HepG2 (cell line): Measurements from ENCODE around the gene SLC9A8. TPM values are rescaled to one million over a fixed set of nuclear protein-coding genes. Genes with fewer than 3 reads are reported as not detected.

ENCODE experiments used
- ARID5B ChIP-seq: IDR thresholded peaks from 2 replicates; pipeline ENCODE4 v1.4.0; 2020; ENCODE audit warnings: mild to moderate bottlenecking, missing genetic modification reagents
- CBX2 ChIP-seq, 2 experiments: fragments of 200-600 bp in 1 of 2; sonication (generic); formaldehyde crosslinking in 1 of 2; IDR thresholded peaks; 2 replicates each; pipeline versions ENCODE4 v1.7.0 to v1.8.1; 2018 to 2022; ENCODE audit warnings: low read depth in 2 of 2, low read length in 1 of 2, mild to moderate bottlenecking in 1 of 2, missing genetic modification reagents in 1 of 2
- DR1 ChIP-seq: sonication (generic); formaldehyde crosslinking; IDR thresholded peaks from 2 replicates; pipeline ENCODE4 v1.8.0; 2021; ENCODE audit warnings: mild to moderate bottlenecking, missing genetic modification reagents, inconsistent platforms
- FOXA1 ChIP-seq, 2 experiments: fragments of 450-650 bp in 1 of 2; sonication (generic) in 1 of 2; formaldehyde crosslinking in 1 of 2; IDR thresholded peaks; 2 replicates each; pipeline versions ENCODE4 v1.4.0 to v1.6.1; 2016 to 2020; ENCODE audit warnings: missing genetic modification reagents in 1 of 2
- FOXM1 ChIP-seq: sonication (generic); formaldehyde crosslinking; IDR thresholded peaks from 2 replicates; pipeline ENCODE4 v1.5.0; 2020; ENCODE audit warnings: missing genetic modification reagents
- GMEB1 ChIP-seq: sonication (generic); formaldehyde crosslinking; IDR thresholded peaks from 2 replicates; pipeline ENCODE4 v1.5.1; 2020; ENCODE audit warnings: missing genetic modification reagents, mild to moderate bottlenecking, borderline replicate concordance
- HMGA1 ChIP-seq: sonication (generic); formaldehyde crosslinking; conservative IDR thresholded peaks from 2 replicates; pipeline ENCODE4 v1.4.0; 2020; ENCODE audit warnings: missing genetic modification reagents
- KLF13 ChIP-seq: sonication (generic); formaldehyde crosslinking; IDR thresholded peaks from 2 replicates; pipeline ENCODE4 v1.4.0; 2020; ENCODE audit warnings: mild to moderate bottlenecking, missing genetic modification reagents
- MAFF ChIP-seq: IDR thresholded peaks from 2 replicates; pipeline ENCODE4 v1.6.1; 2011; ENCODE audit warnings: low read depth, low read length, improper control_type of control experiment
- SRY ChIP-seq: sonication (generic); formaldehyde crosslinking; IDR thresholded peaks from 2 replicates; pipeline ENCODE4 v1.8.0; 2022; ENCODE audit warnings: mild to moderate bottlenecking, missing genetic modification reagents
- ZIK1 ChIP-seq: sonication (generic); formaldehyde crosslinking; IDR thresholded peaks from 2 replicates; pipeline ENCODE4 v1.5.0; 2020; ENCODE audit warnings: mild to moderate bottlenecking, low read depth, missing genetic modification reagents, borderline replicate concordance
- ZMYM3 ChIP-seq: sonication (generic); formaldehyde crosslinking; IDR thresholded peaks from 2 replicates; pipeline ENCODE4 v1.5.1; 2020; ENCODE audit warnings: mild to moderate bottlenecking, missing genetic modification reagents
- ZNF124 ChIP-seq: sonication (generic); formaldehyde crosslinking; IDR thresholded peaks from 2 replicates; pipeline ENCODE4 v1.4.0; 2020; ENCODE audit warnings: missing genetic modification reagents
- ZNF17 ChIP-seq: sonication (generic); formaldehyde crosslinking; IDR thresholded peaks from 2 replicates; pipeline ENCODE4 v1.5.0; 2020; ENCODE audit warnings: mild to moderate bottlenecking, missing genetic modification reagents
- ZNF615 ChIP-seq: sonication (generic); formaldehyde crosslinking; IDR thresholded peaks from 2 replicates; pipeline ENCODE4 v1.5.0; 2020; ENCODE audit warnings: mild to moderate bottlenecking, missing genetic modification reagents, borderline replicate concordance
- ZNF839 ChIP-seq: sonication (generic); formaldehyde crosslinking; IDR thresholded peaks from 2 replicates; pipeline ENCODE4 v1.4.0; 2020; ENCODE audit warnings: missing genetic modification reagents, mild to moderate bottlenecking, borderline replicate concordance
- ZNF878 ChIP-seq: sonication (generic); formaldehyde crosslinking; IDR thresholded peaks from 2 replicates; pipeline ENCODE4 v1.8.1; 2023; ENCODE audit warnings: mild to moderate bottlenecking, missing genetic modification reagents, moderate library complexity
- polyA plus RNA-seq, 8 experiments: library from polyadenylated mRNA; depleted of rRNA in 3 of 8; stranded (reverse) in 7 of 8; unstranded in 1 of 8; fragments of >200 nt; fragmentation: Illumina TruSeq in 4 of 8; extraction: Trizol in 4 of 8; gene quantifications; 2 replicates each; pipeline versions ENCODE4 v1.2.1 to v1.2.3, GENCODE V29; 2011 to 2016; ENCODE audit warnings: low read depth in 4 of 8, missing spikeins in 1 of 8, mixed read lengths in 1 of 8; ENCODE audit not compliant: insufficient read depth in 1 of 8
- total RNA-seq, 5 experiments: library from RNA; depleted of rRNA; stranded (reverse); fragments of >200 nt; fragmentation: Illumina TruSeq; extraction: Trizol; gene quantifications; 2 replicates each; pipeline ENCODE4 v1.2.3, GENCODE V29; 2016; ENCODE audit warnings: low read depth in 1 of 5
- TF ChIP-seq, protein P1 (sequence below): sonication (generic); formaldehyde crosslinking; conservative IDR thresholded peaks from 2 replicates; pipeline ENCODE4 v1.4.0; 2020; ENCODE audit warnings: missing genetic modification reagents
- TF ChIP-seq, protein P2 (sequence below): sonication (generic); formaldehyde crosslinking; IDR thresholded peaks from 2 replicates; pipeline ENCODE4 v1.4.0; 2020; ENCODE audit warnings: mild to moderate bottlenecking, missing genetic modification reagents
- TF ChIP-seq, protein P3 (sequence below): sonication (generic); formaldehyde crosslinking; IDR thresholded peaks from 2 replicates; pipeline ENCODE4 v1.5.0; 2020; ENCODE audit warnings: missing genetic modification reagents

Gene SLC9A8
- total and polyA plus RNA-seq, 2 of the 13 experiments (the other 11 are each of a cell fraction or from before 2014, with no cell fraction given) = 4.1 to 7.4 TPM

DNA sequence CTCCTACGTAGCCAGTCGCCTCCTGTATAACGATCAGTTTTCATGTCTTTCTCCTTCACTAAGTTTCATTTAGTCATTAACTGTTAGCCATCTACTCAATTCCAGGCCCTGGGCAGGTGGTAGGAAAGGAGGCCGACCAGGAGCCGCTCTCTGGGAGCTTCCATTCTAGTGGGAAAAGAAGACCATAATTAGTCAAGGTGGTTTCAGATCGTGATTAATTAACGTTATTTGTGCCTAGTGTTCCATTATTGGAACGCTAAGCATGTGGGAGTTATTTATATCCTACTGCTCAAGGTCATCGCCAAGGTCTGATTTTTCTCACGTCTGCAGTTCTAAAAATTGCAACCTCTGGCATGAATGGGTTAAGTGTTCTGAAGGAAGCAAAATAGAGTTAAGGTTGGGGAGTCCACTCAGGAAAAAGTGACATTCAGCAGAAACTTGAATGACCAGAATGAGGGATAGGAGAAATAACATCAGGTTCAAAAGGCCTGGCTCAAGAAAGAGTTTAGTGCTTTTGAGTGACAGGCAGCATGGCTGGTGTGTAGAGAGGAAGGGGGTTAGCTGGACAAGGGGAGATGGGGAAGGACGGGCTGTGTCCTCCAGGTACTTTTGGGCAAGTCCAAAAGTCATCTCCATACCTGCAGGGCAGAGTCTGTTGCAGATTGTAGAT, 812 bp downstream of the SLC9A8 start (continued):
- TF ChIP-seq CBX2 (IDR thresholded peaks at IDR 0.05; ENCODE audit: low read depth, low read length) (no peak), CBX2 (CRISPR knock-in tag; IDR thresholded peaks at IDR 0.05; ENCODE audit: low read depth) (no peak), ARID5B (CRISPR knock-in tag) (no peak), DR1 (CRISPR knock-in tag) (no peak), HMGA1 (no peak), SRY (CRISPR knock-in tag) (no peak), ZNF615 (CRISPR knock-in tag) (peak; percentile 54; the same call in 1 of the 2 replicates), FOXA1 (IDR thresholded peaks at IDR 0.05) (no peak), FOXA1 (CRISPR knock-in tag; IDR thresholded peaks at IDR 0.05) (no peak), GMEB1 (CRISPR knock-in tag) (no peak; the same call in 1 of the 2 replicates), ZMYM3 (CRISPR knock-in tag) (no peak; the same call in 1 of the 2 replicates), ZNF878 (CRISPR knock-in tag) (peak; percentile 61; the same call in 1 of the 2 replicates), FOXM1 (no peak), ZNF124 (CRISPR knock-in tag) (no peak; the same call in 1 of the 2 replicates), KLF13 (CRISPR knock-in tag) (no peak), MAFF (0 out of 2 replicates have a peak, but pooled peaks have one; percentile 1), ZNF17 (no peak), ZNF839 (CRISPR knock-in tag) (no peak), ZIK1 (CRISPR knock-in tag) (no peak)
- TF ChIP-seq, protein P1, sequence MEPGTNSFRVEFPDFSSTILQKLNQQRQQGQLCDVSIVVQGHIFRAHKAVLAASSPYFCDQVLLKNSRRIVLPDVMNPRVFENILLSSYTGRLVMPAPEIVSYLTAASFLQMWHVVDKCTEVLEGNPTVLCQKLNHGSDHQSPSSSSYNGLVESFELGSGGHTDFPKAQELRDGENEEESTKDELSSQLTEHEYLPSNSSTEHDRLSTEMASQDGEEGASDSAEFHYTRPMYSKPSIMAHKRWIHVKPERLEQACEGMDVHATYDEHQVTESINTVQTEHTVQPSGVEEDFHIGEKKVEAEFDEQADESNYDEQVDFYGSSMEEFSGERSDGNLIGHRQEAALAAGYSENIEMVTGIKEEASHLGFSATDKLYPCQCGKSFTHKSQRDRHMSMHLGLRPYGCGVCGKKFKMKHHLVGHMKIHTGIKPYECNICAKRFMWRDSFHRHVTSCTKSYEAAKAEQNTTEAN (CRISPR knock-in tag) = no peak
- TF ChIP-seq, protein P2, sequence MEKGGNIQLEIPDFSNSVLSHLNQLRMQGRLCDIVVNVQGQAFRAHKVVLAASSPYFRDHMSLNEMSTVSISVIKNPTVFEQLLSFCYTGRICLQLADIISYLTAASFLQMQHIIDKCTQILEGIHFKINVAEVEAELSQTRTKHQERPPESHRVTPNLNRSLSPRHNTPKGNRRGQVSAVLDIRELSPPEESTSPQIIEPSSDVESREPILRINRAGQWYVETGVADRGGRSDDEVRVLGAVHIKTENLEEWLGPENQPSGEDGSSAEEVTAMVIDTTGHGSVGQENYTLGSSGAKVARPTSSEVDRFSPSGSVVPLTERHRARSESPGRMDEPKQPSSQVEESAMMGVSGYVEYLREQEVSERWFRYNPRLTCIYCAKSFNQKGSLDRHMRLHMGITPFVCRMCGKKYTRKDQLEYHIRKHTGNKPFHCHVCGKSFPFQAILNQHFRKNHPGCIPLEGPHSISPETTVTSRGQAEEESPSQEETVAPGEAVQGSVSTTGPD = no peak
- TF ChIP-seq, protein P3, sequence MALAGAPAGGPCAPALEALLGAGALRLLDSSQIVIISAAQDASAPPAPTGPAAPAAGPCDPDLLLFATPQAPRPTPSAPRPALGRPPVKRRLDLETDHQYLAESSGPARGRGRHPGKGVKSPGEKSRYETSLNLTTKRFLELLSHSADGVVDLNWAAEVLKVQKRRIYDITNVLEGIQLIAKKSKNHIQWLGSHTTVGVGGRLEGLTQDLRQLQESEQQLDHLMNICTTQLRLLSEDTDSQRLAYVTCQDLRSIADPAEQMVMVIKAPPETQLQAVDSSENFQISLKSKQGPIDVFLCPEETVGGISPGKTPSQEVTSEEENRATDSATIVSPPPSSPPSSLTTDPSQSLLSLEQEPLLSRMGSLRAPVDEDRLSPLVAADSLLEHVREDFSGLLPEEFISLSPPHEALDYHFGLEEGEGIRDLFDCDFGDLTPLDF (CRISPR knock-in tag) = no peak
